H9 (cell line): Measurements from ENCODE around the gene GPRC5D. TPM values are rescaled to one million over a fixed set of nuclear protein-coding genes. Genes with fewer than 3 reads are reported as not detected.

Experiments
- DNase-seq: peaks from one replicate; pipeline ENCODE4 v3.0.0-alpha.2; 2017
- H2AFZ ChIP-seq: one replicate; pipeline ENCODE4 v1.6.1; 2013; ENCODE audit warnings: mild to moderate bottlenecking, low read length, control low read depth, moderate library complexity
- H2AK5ac ChIP-seq: 2 replicates; pipeline ENCODE4 v1.6.1; 2013; ENCODE audit warnings: low read length, control low read depth, mixed read lengths; ENCODE audit not compliant: insufficient read length
- H2BK120ac ChIP-seq: one replicate; pipeline ENCODE4 v1.6.1; 2013; ENCODE audit warnings: low read depth, mild to moderate bottlenecking, low read length, control low read depth, inconsistent platforms; ENCODE audit not compliant: poor library complexity, severe bottlenecking
- H2BK12ac ChIP-seq: 2 replicates; pipeline ENCODE4 v1.6.1; 2013; ENCODE audit warnings: low read length, control low read depth, mixed read lengths, low read depth; ENCODE audit not compliant: insufficient read length
- H2BK15ac ChIP-seq: 2 replicates; pipeline ENCODE4 v1.6.1; 2013; ENCODE audit warnings: low read depth, low read length, control low read depth
- H2BK20ac ChIP-seq: one replicate; pipeline ENCODE4 v1.6.1; 2013; ENCODE audit warnings: low read depth, mild to moderate bottlenecking, low read length, control low read depth, inconsistent platforms; ENCODE audit not compliant: poor library complexity, severe bottlenecking
- H2BK5ac ChIP-seq: 2 replicates; pipeline ENCODE4 v1.6.1; 2013; ENCODE audit warnings: low read length, control low read depth, mixed read lengths; ENCODE audit not compliant: insufficient read length
- H3K14ac ChIP-seq: 2 replicates; pipeline ENCODE4 v1.6.1; 2013; ENCODE audit warnings: low read length, control low read depth; ENCODE audit not compliant: insufficient read depth
- H3K18ac ChIP-seq: 2 replicates; pipeline ENCODE4 v1.6.1; 2013; ENCODE audit warnings: low read depth, mild to moderate bottlenecking, mixed read lengths, low read length, control low read depth; ENCODE audit not compliant: insufficient read length
- H3K23ac ChIP-seq: 2 replicates; pipeline ENCODE4 v1.6.1; 2013; ENCODE audit warnings: low read length, control low read depth, mixed read lengths, low read depth; ENCODE audit not compliant: insufficient read length
- H3K23me2 ChIP-seq: 2 replicates; pipeline ENCODE4 v1.6.1; 2013; ENCODE audit warnings: low read depth, mild to moderate bottlenecking, mixed read lengths, low read length, control low read depth; ENCODE audit not compliant: insufficient read length, poor library complexity, severe bottlenecking
- H3K27ac ChIP-seq: 2 replicates; pipeline ENCODE4 v1.5.1; 2013; ENCODE audit warnings: low read length, control low read depth, mixed read lengths, low read depth; ENCODE audit not compliant: insufficient read length
- H3K27me3 ChIP-seq: 2 replicates; pipeline ENCODE4 v1.6.1; 2013; ENCODE audit warnings: low read length, control low read depth, inconsistent platforms; ENCODE audit not compliant: insufficient read depth
- H3K4ac ChIP-seq: 2 replicates; pipeline ENCODE4 v1.6.1; 2013; ENCODE audit warnings: low read depth, mild to moderate bottlenecking, control low read depth, inconsistent platforms, low read length, moderate library complexity
- H3K4me1 ChIP-seq: 2 replicates; pipeline ENCODE4 v1.6.1; 2013; ENCODE audit warnings: low read length, control low read depth, inconsistent platforms; ENCODE audit not compliant: insufficient read depth
- H3K4me2 ChIP-seq: 2 replicates; pipeline ENCODE4 v1.6.1; 2013; ENCODE audit warnings: low read length, control low read depth, mixed read lengths; ENCODE audit not compliant: insufficient read length, insufficient read depth
- H3K56ac ChIP-seq: 2 replicates; pipeline ENCODE4 v1.6.1; 2013; ENCODE audit warnings: low read depth, mild to moderate bottlenecking, mixed read lengths, low read length, control low read depth; ENCODE audit not compliant: insufficient read length
- H3K79me1 ChIP-seq: 2 replicates; pipeline ENCODE4 v1.6.1; 2013; ENCODE audit warnings: low read depth, mild to moderate bottlenecking, moderate library complexity, low read length, control low read depth, inconsistent platforms; ENCODE audit not compliant: insufficient read depth, poor library complexity, severe bottlenecking
- H3K79me2 ChIP-seq: 2 replicates; pipeline ENCODE4 v1.6.1; 2013; ENCODE audit warnings: low read length, control low read depth, inconsistent platforms; ENCODE audit not compliant: insufficient read depth
- H3K9ac ChIP-seq: 2 replicates; pipeline ENCODE4 v1.6.1; 2013; ENCODE audit warnings: low read length, control low read depth, mixed read lengths; ENCODE audit not compliant: insufficient read length; ENCODE audit errors: extremely low read depth
- H3K9me3 ChIP-seq: one replicate; pipeline ENCODE4 v1.6.1; 2013; ENCODE audit warnings: low read depth, low read length, inconsistent platforms; ENCODE audit not compliant: control insufficient read depth
- H3T11ph ChIP-seq: one replicate; pipeline ENCODE4 v1.6.1; 2013; ENCODE audit warnings: mild to moderate bottlenecking, low read length, control low read depth, inconsistent platforms
- H4K20me1 ChIP-seq: one replicate; pipeline ENCODE4 v1.6.1; 2013; ENCODE audit not compliant: control insufficient read depth, insufficient read length, insufficient read depth
- H4K5ac ChIP-seq: 2 replicates; pipeline ENCODE4 v1.6.1; 2013; ENCODE audit warnings: low read depth, mild to moderate bottlenecking, mixed read lengths, low read length, control low read depth; ENCODE audit not compliant: insufficient read length
- H4K8ac ChIP-seq: replicated peaks from 2 replicates; pipeline ENCODE4 v1.6.1; 2013; ENCODE audit warnings: low read length, control low read depth, mixed read lengths, low read depth; ENCODE audit not compliant: insufficient read length
- H4K91ac ChIP-seq: 2 replicates; pipeline ENCODE4 v1.6.1; 2013; ENCODE audit warnings: low read depth, mild to moderate bottlenecking, moderate library complexity, mixed read lengths, low read length, control low read depth; ENCODE audit not compliant: insufficient read length
- H3K27ac Mint-ChIP-seq, 3 experiments: 2 replicates in 2 of 3; 3 replicates in 1 of 3; pipeline ENCODE4 v1.8.0; 2020 to 2021; ENCODE audit warnings: mixed read lengths in 3 of 3, mild to moderate bottlenecking in 1 of 3, moderate library complexity in 1 of 3
- H3K27me3 Mint-ChIP-seq: 2 replicates; pipeline ENCODE4 v1.8.0; 2021; ENCODE audit warnings: low read depth, mild to moderate bottlenecking, moderate library complexity, mixed read lengths
- H3K36me3 Mint-ChIP-seq, 3 experiments: 2 replicates in 2 of 3; 3 replicates in 1 of 3; pipeline ENCODE4 v1.8.0; 2020 to 2021; ENCODE audit warnings: low read depth in 3 of 3, mixed read lengths in 3 of 3; ENCODE audit not compliant: insufficient read depth in 1 of 3
- H3K4me1 Mint-ChIP-seq, 2 experiments: 2 replicates each; pipeline ENCODE4 v1.8.0; 2020; ENCODE audit warnings: mixed read lengths in 2 of 2
- H3K4me3 Mint-ChIP-seq, 2 experiments: 2 replicates in 1 of 2; 3 replicates in 1 of 2; pipeline ENCODE4 v1.8.0; 2020 to 2021; ENCODE audit warnings: mild to moderate bottlenecking in 2 of 2, mixed read lengths in 2 of 2, moderate library complexity in 1 of 2
- H3K9me3 Mint-ChIP-seq, 2 experiments: 2 replicates in 1 of 2; 3 replicates in 1 of 2; pipeline ENCODE4 v1.8.0; 2020; ENCODE audit warnings: mild to moderate bottlenecking in 2 of 2, mixed read lengths in 2 of 2, moderate library complexity in 1 of 2
- CTCF ChIP-seq: fragments of 200-600 bp; sonication (generic); conservative IDR thresholded peaks from 3 replicates; pipeline ENCODE4 v1.8.0; 2021; ENCODE audit warnings: antibody characterized with exemption, mild to moderate bottlenecking
- WGBS: extraction: QIAGEN DNeasy Blood & Tissue Kit; methylation state at CpG from one replicate; pipeline ENCODE4 v1.1.7; 2013; ENCODE audit warnings: missing lambda C conversion rate, low lambda C conversion rate, mixed read lengths; ENCODE audit not compliant: insufficient read length; ENCODE audit errors: extremely low coverage; 5-methylcytosine and 5-hydroxymethylcytosine counted together
- total RNA-seq: library from RNA; stranded (reverse); gene quantifications from 2 replicates; pipeline ENCODE4 v1.2.1, GENCODE V29; 2021

The GPRC5D gene
- total RNA-seq, 1 experiment from 2014 or later, result not detected

DNA sequence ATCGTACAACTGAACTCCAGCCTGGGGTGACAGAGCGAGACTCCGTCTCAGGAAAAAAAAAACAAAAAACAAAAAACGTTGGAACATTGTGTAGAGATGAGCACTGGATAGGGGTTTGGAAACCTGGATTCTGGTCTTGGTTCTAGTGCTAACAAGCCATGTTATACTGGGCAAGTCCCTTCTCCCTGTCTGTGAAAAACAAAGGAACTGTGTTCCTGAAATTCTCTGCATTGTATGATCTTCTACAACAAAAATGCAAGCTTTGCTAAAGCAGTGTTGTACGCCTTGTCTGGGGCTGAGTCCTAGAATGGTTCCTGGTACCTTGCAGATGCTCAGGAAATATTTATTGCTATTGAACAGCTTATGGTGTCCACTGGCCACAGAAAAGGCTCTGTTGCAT, 13.4 kb downstream of the GPRC5D start:
- no peak overlapping the region for H3K27ac ChIP-seq
- H3K9me3 ChIP-seq, result no peaks in the 10 kb centered on the region
- H2BK120ac ChIP-seq, result no peak overlapping the region
- H3K9ac ChIP-seq, result no peak overlapping the region
- Mint-ChIP-seq H3K4me1 (peaks cover 2 to 8% of the 10 kb centered on the region in 2 experiments; a peak in 2 of 4 replicates), H3K36me3 (no peaks in the 10 kb centered on the region), H3K27me3 (no peaks in the 10 kb centered on the region), H3K9me3 (no peaks in the 10 kb centered on the region), H3K4me3 (no peak overlapping the region), H3K27ac (no peak overlapping the region)
- H2AK5ac ChIP-seq, result no peak overlapping the region
- no peaks in the 10 kb centered on the region for H3K27me3 ChIP-seq
- no peak overlapping the region for H4K5ac ChIP-seq
- H3K18ac ChIP-seq, result no peak overlapping the region
- no peak for DNase-seq
- H3K4me1 ChIP-seq, result no peaks in the 10 kb centered on the region
- H3T11ph ChIP-seq, result no peak overlapping the region
- no peak overlapping the region for H2AFZ ChIP-seq
- H3K56ac ChIP-seq, result no peak overlapping the region
- no peak overlapping the region for H3K23ac ChIP-seq
- no peaks in the 10 kb centered on the region for H3K79me2 ChIP-seq
- no peak overlapping the region for H3K4me2 ChIP-seq
- H3K4ac ChIP-seq, result no peak overlapping the region
- no peak overlapping the region for H4K8ac ChIP-seq
- H3K79me1 ChIP-seq, result no peaks in the 10 kb centered on the region
- H4K91ac ChIP-seq, result no peak overlapping the region
- H2BK12ac ChIP-seq, result no peak overlapping the region
- H2BK15ac ChIP-seq, result no peak overlapping the region
- WGBS, result no CpG with 5 or more reads among the region's 5 CpGs
- H2BK5ac ChIP-seq, result no peak overlapping the region
- no peak overlapping the region for H2BK20ac ChIP-seq
- no peaks in the 10 kb centered on the region for H3K23me2 ChIP-seq
- H4K20me1 ChIP-seq, result no peaks in the 10 kb centered on the region
- H3K14ac ChIP-seq, result no peak overlapping the region
- TF ChIP-seq CTCF, result no peak
